Ascending aorta (tissue), 2 donors: ENCODE results near the gene MYH9. TPM values are rescaled to one million over a fixed set of nuclear protein-coding genes. Genes with fewer than 3 reads are reported as not detected.

ENCODE experiments used
- DNase-seq, 2 donors: peaks; one replicate each; pipeline ENCODE4 v3.0.0-alpha.2; 2019; ENCODE audit warnings: low spot score in 2 of 2
- H3K27ac ChIP-seq, 2 donors: fragments of 200-600 bp; sonication (generic); one replicate each; pipeline ENCODE4 v1.5.1; 2016 to 2017; ENCODE audit warnings: mild to moderate bottlenecking in 1 of 2
- H3K27me3 ChIP-seq: fragments of 200-600 bp; sonication (generic); one replicate; pipeline ENCODE4 v1.5.1; 2017
- H3K36me3 ChIP-seq, 2 donors: fragments of 200-600 bp; sonication (generic); one replicate each; pipeline ENCODE4 v1.5.1; 2016
- H3K4me1 ChIP-seq, 2 donors: fragments of 200-600 bp; sonication (generic); one replicate each; pipeline ENCODE4 v1.5.1; 2016 to 2017; ENCODE audit warnings: mild to moderate bottlenecking in 1 of 2
- H3K4me3 ChIP-seq, 2 donors: fragments of 200-600 bp; sonication (generic); one replicate each; pipeline ENCODE4 v1.5.1; 2016 to 2017; ENCODE audit warnings: mild to moderate bottlenecking in 1 of 2
- H3K9me3 ChIP-seq, 2 donors: fragments of 200-600 bp; sonication (generic); one replicate each; pipeline ENCODE4 v1.5.1; 2016
- intact Hi-C: fragments of 100-400 bp; cut with DNase I; formaldehyde crosslinking; loops from one replicate; pipeline ENCODE4 v1.15.1; 2023
- total RNA-seq: library from RNA; depleted of rRNA; stranded (reverse); fragments of >200 nt; gene quantifications from one replicate; pipeline ENCODE4 v1.1.0, GENCODE V29; 2016
- TF ChIP-seq, protein P1 (sequence below), 3 experiments: fragments of 200-600 bp in 2 of 3; fragments of 450-650 bp in 1 of 3; sonication (generic) in 2 of 3; IDR thresholded peaks; one replicate each; pipeline ENCODE4 v1.5.1; 2016 to 2019; ENCODE audit warnings: antibody characterized with exemption in 3 of 3, mild to moderate bottlenecking in 1 of 3, moderate library complexity in 1 of 3

The MYH9 gene
- total RNA-seq, 1 donor from 2014 or later: 1,114 TPM

DNA sequence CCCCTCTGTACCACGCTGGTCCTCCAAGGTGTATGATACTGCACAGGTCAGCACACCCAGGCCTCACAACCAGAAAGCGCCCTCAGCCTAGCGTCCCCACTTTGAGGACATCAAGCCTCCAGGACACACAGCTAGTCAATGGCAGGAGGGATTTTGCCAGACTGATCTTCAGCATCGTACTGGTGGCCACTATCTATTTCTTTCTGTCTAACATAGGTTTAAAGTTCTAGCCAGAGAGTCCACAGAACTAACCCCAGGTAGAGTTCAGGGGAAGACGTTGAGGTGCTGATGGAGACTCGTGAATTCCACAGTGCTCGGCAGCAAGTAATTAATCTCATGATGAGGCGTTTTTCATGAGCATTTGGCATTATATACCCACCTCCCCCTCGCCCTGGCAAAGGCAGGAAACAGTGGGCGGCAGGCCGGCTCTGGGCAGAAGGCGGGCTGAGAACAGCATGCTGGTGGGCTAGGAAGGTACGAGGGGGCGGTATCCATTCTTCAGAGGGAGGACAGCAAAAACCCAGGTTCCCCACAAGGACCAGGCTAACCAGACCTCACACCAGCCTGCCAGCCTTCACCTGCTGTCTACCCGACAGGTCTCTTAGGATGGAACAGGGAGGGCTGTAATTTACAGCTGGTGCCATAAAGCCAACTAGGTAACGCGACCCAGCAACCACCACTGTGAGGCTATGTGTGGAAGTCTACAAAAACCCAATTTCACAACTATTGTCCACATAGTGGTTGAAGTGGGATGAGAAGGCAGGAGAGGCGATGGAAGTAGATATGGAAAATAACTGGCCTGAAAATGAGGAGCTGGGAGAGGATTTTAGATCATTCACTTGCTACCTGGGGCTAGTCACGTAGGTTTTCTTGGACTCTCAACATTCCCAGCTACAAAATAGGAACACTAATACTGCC is 18.5 kb downstream of the MYH9 start:
- peak overlapping the region; percentile 7 to 54 for H3K4me3 ChIP-seq
- H3K36me3 ChIP-seq: peaks cover 7 to 16% of the 10 kb centered on the region in 2 donors
- H3K9me3 ChIP-seq: no peaks in the 10 kb centered on the region
- H3K27ac ChIP-seq: peak overlapping the region; percentile 92 to 99
- TF ChIP-seq, protein P1, sequence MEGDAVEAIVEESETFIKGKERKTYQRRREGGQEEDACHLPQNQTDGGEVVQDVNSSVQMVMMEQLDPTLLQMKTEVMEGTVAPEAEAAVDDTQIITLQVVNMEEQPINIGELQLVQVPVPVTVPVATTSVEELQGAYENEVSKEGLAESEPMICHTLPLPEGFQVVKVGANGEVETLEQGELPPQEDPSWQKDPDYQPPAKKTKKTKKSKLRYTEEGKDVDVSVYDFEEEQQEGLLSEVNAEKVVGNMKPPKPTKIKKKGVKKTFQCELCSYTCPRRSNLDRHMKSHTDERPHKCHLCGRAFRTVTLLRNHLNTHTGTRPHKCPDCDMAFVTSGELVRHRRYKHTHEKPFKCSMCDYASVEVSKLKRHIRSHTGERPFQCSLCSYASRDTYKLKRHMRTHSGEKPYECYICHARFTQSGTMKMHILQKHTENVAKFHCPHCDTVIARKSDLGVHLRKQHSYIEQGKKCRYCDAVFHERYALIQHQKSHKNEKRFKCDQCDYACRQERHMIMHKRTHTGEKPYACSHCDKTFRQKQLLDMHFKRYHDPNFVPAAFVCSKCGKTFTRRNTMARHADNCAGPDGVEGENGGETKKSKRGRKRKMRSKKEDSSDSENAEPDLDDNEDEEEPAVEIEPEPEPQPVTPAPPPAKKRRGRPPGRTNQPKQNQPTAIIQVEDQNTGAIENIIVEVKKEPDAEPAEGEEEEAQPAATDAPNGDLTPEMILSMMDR (IDR thresholded peaks at IDR 0.05): no peak
- H3K4me1 ChIP-seq: peaks cover 74 to 98% of the 10 kb centered on the region in 2 donors
- no peaks in the 10 kb centered on the region for H3K27me3 ChIP-seq
- intact Hi-C loops: no loop called here
- no peak for DNase-seq

DNA sequence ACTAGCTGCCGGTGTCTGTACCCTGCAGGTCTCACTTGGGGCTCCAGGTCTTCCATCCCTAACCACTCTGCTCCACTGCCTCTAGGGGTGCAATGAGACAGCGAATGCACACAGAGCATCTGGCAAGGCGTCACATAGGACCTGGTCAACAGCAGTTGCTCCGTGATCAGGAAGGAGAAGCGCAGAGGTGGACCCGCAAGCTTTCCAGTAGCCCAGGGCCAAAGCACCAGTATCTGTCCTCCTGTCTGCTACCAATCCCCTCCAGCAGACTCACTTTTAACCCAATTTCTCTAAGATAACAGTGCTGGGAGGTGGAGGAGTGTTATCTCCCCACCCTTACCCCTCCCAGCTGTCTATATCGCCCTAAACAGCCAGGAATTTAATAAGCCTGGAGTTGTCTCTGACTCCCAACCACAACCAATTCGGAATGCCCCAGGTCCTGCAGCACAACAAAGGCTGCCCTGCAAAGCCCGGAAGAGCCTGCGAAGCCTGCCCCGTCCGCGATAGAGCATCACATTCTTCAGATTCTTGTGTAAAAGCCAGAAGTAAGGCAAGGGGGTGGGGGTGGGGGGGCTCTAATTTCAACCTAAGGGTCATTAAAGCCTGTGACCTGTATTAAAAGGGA is 19.3 kb downstream of the MYH9 start:
- TF ChIP-seq, protein P1 (IDR thresholded peaks at IDR 0.05): no peak
- no peak for DNase-seq
- intact Hi-C loops: no loop called here
- peaks cover 74 to 98% of the 10 kb centered on the region in 2 donors for H3K4me1 ChIP-seq
- peak overlapping the region; percentile 7 to 54 for H3K4me3 ChIP-seq
- no peaks in the 10 kb centered on the region for H3K9me3 ChIP-seq
- no peaks in the 10 kb centered on the region for H3K27me3 ChIP-seq
- H3K27ac ChIP-seq: peak overlapping the region; percentile 92 to 99
- peaks cover 5 to 23% of the 10 kb centered on the region in 2 donors for H3K36me3 ChIP-seq

DNA sequence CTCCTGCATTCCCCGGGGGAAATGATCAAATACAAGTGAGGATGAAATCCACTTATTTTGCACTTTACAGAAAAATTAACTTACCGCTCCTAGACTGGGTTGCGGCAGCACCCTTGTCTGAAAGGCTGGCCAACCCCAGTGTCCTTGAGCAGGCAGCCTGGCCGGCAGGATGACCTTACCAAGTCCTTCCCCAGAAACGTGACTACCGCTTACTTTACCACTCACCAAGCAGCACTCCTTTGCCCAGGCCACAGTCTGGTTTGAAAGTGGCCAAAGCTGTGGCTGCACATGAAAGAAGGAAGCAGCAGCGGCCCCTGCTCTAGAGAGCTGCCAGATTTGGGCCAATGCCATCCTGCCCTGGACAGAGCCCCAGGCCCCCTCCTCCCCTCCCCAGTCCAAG is 20.3 kb downstream of the MYH9 start:
- no peak for DNase-seq
- TF ChIP-seq, protein P1 (IDR thresholded peaks at IDR 0.05): no peak
- no peaks in the 10 kb centered on the region for H3K27me3 ChIP-seq
- peaks cover 71 to 98% of the 10 kb centered on the region in 2 donors for H3K4me1 ChIP-seq
- peak overlapping the region; percentile 7 to 54 for H3K4me3 ChIP-seq
- peak overlapping the region; percentile 92 to 99 for H3K27ac ChIP-seq
- intact Hi-C loops: loop anchor here (2.0 kb wide), 1 partner anchor 41 kb away; no protein-coding TSS in a partner anchor
- no peaks in the 10 kb centered on the region for H3K9me3 ChIP-seq
- H3K36me3 ChIP-seq: peaks cover 0 to 25% of the 10 kb centered on the region in 2 donors

DNA sequence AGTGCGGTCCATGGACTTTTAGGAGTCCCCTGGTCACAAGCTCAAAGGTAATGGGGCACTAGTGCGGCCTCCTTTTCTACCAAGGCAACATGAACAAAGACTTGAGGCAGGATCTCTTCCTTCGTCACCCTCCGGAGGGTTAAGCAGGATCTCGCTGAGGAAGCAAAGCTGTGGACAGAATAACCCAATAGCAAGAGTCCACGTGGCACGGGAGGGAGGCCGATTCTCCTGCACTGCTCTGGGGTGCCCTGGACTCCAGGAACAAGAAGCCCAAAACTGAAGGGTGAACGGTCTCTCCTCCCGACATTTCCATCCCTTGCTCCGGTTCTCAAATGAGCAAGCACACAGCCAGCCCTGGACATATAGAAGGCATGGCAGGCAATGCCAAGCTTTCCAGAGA is 20.7 kb downstream of the MYH9 start:
- Histone ChIP-seq H3K4me3 (peak overlapping the region; percentile 7 to 54), H3K4me1 (peaks cover 68 to 98% of the 10 kb centered on the region in 2 donors), H3K9me3 (no peaks in the 10 kb centered on the region), H3K27ac (peak overlapping the region; percentile 92 to 99), H3K27me3 (no peaks in the 10 kb centered on the region), H3K36me3 (peaks cover 0 to 25% of the 10 kb centered on the region in 2 donors)
- intact Hi-C loops: loop anchor here (2.0 kb wide), 1 partner anchor 40 kb away; no protein-coding TSS in a partner anchor
- DNase-seq: no peak
- TF ChIP-seq, protein P1 (IDR thresholded peaks at IDR 0.05): no peak

DNA sequence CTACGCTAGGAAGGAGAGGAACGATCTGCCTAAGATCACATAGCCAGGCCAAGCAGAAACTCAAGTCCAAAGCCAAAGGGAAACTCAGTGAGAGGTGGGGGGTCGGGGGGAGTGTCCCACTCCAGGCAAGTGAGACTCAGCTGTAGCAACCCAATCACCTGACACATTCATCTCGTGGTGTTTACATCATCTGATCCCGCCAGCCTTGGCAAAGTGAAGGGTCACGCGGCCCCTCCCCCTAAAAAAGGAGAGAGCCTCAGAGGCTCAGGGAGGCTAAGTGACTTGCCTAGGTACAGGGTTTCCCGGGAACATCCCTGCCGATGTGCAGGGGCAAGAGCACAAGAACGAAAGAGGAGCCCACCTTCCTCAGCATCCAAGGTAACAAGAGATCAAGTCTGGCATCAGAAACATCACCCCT is 21.5 kb downstream of the MYH9 start:
- Histone ChIP-seq H3K4me3 (peak overlapping the region in 1 of 2 donors; percentile 54), H3K36me3 (peaks cover 0 to 24% of the 10 kb centered on the region in 2 donors), H3K4me1 (peaks cover 61 to 98% of the 10 kb centered on the region in 2 donors), H3K9me3 (no peaks in the 10 kb centered on the region), H3K27ac (peak overlapping the region; percentile 92 to 99), H3K27me3 (no peaks in the 10 kb centered on the region)
- TF ChIP-seq, protein P1 (IDR thresholded peaks at IDR 0.05): no peak
- intact Hi-C loops: loop anchor here (2.0 kb wide), 1 partner anchor 39 kb away; no protein-coding TSS in a partner anchor
- DNase-seq: peak in 1 of 2 donors; percentile 57
